NOMO-1 treated with dmso at 0.1 percent for 144 hours (cell line): ENCODE data around the gene ZNF778.
"Not testable (repeated sequence)": the region's sequence is repeated elsewhere in the genome, so short reads cannot be mapped to it uniquely, and the experiment has no call there.

ENCODE experiments used
- DNase-seq: peaks from one replicate; lab custom pipeline; 2025; ENCODE audit not compliant: unreplicated experiment; lab: John Stamatoyannopoulos, UW

ZNF778 gene

DNA sequence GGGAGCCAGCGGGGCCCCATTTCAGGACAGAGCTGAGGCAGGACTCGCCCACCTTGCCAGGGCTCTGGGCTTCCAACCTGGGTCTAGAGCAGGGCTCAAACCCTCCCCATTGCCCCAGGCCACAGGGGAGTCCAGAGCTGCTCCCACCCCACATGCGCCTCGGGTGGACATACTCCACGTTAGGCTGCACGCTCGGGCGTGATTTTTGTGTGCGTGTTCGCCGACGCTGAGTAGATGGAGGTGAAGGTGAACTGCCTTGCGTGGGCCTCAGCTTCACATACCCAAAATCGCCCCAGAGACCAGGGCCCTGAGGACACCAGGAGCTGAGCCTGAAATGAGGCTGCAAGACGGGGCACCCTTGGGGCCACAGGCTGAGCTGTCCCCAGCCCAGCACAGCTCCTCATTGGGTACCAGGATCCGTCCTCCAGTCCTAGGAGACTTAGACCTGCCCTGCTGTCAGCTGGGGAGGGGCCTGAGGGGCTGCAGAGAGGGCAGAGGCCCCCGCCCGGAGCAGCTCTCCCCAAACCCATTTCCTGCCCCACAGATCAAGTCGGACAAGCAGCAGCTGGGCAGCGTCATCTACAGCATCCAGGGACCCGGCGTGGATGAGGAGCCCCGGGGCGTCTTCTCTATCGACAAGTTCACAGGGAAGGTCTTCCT, 37.7 kb upstream of the ZNF778 start:
- no peak for DNase-seq

DNA sequence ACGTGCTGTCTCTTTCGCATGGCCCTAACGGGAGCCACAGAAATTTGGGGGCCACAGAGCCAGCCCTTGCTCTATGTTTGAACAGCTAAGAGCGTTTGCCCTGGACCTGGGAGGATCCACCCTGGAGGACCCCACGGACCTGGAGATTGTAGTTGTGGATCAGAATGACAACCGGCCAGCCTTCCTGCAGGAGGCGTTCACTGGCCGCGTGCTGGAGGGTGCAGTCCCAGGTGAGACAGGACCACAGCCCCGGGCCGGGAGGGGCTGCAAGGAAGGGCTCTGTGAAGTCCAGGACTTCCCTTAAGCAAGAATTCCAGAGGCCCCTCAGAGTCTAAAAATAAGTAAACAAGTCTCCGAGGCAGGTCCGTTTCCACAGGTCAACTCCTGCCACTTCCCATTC, 34.0 kb upstream of the ZNF778 start:
- no peak for DNase-seq

DNA sequence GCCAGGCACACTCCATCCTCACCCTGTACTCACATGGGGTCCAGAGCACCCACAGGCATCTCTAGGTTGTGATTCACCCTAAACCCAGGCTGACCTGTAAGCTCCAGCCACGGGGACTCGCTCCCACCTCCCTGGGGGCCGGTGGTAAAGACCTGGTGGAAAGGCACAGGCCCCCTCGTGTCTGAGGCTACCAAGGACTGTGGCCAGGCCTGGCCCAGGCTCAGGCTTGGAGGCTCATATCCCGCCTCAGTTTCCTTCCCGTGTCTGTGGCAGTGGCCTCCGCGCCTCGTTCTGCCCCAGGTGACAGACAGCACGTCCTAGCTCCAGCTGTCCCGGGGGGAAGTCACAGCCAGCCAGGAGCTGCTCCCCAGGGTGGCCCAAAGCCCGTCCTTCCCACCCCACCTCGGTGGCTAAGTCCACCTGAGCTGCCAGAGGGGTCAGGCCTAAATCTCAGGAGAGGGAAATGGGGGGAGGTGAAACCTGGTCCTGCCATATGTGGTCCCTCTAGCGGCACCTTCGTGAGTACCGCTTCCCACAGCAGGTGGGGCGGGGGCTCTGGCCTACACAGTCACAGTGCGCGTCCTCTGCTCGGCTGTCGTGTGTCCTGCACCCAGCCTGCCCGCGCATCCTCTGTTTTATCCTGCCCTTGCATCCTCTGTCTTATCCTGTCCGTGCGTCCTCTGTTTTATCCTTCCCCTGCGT, 33.4 kb upstream of the ZNF778 start:
- no peak for DNase-seq

DNA sequence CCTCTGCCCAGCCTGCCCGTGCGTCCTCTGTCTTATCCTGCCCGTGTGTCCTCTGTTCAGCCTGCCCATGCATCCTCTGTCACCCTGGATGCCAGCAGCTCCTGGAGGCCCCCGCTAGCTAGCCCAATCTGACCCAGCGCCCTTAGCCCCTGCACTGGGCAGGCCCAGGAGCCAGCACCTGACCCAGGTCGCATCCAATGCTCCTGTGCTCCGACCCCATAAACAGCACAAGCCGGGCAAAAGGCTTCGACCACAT, 32.9 kb upstream of the ZNF778 start:
- DNase-seq, result no peak

DNA sequence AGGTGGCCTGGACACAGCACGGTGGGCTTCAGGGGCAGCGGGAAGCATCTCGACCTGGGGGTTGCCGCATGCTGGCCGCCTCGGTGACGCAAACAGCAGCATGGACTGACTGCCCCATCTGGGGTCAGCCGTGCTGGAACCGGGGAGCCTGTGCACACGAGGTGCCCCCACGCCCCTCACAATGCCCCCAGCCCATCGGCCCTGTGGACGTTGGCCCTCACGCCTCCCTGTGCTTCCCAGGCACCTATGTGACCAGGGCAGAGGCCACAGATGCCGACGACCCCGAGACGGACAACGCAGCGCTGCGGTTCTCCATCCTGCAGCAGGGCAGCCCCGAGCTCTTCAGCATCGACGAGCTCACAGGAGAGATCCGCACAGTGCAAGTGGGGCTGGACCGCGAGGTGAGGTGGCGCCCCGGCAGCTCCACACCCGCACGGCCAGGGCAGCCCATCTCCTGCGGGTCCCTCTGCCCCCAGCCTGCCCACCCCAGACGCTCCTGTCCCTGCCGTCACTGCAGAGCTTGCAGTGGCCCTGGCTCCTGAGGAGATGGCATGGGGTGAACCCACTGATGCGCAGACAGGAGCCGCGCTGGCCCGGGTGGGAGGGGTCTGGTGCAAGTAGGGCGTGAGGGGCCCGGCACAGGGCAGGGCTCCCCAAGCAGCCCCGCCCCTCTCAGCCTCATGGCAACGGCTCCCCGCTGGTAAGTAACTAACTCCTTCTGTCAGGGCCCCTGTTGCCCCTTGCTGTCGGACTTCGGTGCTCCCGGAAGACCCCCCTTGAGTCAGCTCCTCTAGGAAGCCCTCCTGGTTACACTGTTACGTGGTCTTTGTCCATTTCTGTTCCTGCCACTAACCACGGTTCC, 32.3 kb upstream of the ZNF778 start:
- no peak for DNase-seq

DNA sequence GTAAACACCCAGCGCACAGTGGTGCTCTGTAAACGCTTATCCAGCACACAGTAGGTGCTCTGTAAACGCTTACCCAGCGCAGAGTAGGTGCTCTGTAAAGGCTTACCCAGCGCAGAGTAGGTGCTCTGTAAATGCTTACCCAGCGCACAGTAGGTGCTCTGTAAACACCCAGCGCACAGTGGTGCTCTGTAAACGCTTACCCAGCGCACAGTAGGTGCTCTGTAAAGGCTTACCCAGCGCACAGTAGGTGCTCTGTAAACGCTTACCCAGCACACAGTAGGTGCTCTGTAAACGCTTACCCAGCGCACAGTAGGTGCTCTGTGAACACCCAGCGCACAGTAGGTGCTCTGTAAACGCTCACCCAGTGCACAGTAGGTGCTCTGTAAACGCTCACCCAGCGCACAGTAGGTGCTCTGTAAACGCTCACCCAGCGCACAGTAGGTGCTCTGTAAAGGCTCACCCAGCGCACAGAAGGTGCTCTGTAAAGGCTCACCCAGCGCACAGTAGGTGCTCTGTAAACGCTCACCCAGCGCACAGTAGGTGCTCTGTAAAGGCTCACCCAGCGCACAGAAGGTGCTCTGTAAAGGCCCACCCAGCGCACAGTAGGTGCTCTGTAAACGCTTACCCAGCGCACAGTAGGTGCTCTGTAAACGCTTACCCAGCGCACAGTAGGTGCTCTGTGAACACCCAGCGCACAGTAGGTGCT, 31.5 kb upstream of the ZNF778 start:
- DNase-seq, result not testable (repeated sequence)

DNA sequence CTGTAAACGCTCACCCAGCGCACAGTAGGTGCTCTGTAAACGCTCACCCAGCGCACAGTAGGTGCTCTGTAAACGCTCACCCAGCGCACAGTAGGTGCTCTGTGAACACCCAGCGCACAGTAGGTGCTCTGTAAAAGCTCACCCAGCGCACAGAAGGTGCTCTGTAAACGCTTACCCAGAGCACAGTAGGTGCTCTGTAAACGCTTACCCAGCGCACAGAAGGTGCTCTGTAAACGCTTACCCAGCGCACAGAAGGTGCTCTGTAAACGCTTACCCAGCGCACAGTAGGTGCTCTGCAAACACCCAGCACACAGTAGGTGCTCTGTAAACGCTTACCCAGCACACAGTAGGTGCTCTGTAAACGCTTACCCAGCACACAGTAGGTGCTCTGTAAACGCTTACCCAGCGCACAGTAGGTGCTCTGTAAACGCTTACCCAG, 30.9 kb upstream of the ZNF778 start:
- DNase-seq, result not testable (repeated sequence)

DNA sequence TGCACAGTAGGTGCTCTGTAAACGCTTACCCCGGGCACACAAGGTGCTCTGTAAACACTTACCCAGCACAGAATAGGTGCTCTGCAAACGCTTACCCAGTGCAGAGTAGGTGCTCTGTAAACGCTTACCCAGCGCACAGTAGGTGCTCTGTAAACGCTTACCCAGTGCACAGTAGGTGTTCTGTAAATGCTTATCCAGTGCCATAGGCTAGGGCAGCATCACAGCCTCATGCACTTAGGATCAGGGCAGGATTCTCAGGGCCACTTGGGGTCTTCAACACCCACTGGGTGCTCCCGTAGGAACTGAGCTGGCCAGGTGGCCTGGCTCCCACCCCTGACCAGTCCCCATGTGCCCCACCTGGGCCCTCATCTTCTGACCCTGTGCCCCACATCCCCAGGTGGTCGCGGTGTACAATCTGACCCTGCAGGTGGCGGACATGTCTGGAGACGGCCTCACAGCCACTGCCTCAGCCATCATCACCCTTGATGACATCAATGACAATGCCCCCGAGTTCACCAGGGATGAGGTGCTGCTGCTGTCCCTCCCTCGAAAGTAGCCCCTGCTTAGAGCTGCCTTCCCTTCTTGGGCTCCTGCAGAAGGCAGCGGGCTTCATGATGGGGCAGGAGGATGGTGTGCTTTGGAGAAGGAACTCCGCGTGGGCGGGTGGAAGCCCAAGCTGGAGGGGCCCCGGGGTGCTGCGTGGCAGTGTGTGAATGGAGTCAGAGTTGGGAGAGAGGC, 30.3 kb upstream of the ZNF778 start:
- no peak for DNase-seq

DNA sequence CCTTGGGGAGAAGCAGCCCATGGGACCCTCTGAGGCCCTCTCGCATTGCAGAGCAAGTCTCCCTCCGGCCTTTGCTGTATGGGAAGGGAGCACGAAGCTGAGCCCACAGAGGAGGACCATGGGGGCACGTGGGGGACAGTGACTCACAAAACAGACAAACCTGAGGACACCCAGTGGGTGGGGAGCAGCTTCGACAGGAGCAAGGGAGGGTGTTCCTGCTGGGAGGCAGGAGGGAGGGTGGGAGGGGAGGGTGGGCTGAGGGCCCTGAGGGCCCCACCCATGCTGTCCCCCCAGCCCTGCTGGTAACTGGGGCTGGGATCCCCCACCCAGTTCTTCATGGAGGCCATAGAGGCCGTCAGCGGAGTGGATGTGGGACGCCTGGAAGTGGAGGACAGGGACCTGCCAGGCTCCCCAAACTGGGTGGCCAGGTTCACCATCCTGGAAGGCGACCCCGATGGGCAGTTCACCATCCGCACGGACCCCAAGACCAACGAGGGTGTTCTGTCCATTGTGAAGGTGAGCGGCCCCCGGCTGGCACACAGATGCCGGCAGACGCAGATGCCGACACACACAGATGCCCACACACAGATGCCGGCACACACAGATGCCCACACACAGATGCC, 29.6 kb upstream of the ZNF778 start:
- no peak for DNase-seq

DNA sequence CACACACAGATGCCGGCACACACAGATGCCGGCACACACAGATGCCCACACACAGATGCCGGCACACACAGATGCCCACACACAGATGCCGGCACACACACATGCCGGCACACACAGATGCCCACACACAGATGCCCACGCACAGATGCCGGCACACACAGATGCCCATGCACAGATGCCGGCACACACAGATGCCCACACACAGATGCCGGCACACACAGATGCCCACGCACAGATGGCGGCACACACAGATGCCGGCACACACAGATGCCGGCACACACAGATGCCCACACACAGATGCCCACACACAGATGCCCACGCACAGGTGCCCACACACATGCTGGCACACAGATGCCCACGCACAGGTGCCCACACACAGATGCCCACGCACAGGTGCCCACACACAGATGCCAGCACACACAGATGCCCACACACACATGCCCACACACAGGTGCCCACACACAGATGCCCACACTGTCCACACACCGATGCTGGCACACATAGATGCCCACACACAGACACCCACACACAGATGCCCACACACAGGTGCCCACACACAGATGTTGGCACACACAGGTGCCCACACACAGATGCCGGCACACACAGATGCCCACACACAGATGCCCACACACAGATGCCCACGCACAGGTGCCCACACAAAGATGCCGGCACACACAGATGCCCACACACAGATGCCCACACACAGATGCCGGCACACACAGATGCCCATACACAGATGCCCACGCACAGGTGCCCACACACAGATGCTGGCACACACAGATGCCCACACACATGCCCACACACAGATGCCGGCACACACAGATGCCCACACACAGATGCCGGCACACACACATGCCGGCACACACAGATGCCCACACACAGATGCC, 28.8 kb upstream of the ZNF778 start:
- not testable (repeated sequence) for DNase-seq

DNA sequence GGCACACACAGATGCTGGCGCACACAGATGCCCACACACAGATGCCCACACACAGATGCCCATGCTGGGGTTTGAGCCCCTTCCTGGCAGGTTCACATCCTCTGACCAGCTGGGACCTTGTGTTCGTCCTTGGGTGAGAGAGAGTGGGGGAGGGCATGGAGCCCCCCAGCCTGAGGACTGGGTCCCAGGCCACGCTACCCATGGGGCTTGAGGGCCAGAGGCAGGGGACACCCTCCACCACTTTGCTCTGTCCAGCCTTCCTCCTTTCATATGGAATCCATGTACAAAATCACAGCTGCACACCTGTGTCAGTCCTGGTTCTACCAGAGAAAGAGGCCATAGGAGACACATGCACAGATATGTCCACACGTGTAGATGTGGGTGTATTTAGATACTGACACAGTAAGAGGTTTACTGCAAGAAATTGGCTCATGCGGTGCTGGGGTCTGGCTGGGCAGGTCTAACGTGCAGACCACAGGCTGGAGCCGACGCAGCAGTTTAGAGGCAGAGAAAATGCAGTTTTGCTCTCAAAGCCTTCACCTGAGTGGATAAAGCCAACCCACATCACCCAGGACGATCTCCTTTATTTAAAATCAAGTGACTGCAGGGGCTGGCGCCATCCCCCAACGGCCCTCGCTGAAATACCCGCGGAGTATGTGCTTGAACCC, 28.0 kb upstream of the ZNF778 start:
- no peak for DNase-seq

DNA sequence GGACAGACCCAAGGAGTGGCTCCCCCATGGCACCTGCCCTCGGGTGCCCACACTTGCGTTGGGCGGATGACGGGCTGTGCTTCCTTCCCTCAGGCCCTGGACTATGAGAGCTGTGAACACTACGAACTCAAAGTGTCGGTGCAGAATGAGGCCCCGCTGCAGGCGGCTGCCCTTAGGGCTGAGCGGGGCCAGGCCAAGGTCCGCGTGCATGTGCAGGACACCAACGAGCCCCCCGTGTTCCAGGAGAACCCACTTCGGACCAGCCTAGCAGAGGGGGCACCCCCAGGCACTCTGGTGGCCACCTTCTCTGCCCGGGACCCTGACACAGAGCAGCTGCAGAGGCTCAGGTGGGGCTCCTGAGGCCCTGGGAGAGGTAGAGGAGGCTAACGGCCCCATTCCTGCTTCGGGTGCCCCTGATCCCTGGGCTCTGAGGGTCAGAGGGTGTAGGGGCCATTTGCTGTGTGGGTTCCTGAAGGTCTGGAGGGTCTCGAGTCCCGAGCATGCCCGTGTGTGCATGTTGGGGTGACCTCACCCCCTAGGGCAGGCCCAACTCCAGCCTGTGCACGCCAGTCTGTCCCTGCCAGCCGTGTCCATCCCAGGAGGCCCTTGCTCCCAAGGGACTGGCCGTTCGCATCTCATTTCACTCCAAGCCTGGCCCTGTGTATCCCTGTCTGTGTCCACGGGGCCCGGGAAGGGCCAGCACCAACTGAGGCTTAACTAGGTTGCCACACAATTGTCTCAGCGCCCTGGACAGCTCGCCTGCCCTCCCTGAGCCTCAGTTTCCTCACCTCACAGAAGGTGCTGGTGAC, 27.1 kb upstream of the ZNF778 start:
- DNase-seq, result no peak

DNA sequence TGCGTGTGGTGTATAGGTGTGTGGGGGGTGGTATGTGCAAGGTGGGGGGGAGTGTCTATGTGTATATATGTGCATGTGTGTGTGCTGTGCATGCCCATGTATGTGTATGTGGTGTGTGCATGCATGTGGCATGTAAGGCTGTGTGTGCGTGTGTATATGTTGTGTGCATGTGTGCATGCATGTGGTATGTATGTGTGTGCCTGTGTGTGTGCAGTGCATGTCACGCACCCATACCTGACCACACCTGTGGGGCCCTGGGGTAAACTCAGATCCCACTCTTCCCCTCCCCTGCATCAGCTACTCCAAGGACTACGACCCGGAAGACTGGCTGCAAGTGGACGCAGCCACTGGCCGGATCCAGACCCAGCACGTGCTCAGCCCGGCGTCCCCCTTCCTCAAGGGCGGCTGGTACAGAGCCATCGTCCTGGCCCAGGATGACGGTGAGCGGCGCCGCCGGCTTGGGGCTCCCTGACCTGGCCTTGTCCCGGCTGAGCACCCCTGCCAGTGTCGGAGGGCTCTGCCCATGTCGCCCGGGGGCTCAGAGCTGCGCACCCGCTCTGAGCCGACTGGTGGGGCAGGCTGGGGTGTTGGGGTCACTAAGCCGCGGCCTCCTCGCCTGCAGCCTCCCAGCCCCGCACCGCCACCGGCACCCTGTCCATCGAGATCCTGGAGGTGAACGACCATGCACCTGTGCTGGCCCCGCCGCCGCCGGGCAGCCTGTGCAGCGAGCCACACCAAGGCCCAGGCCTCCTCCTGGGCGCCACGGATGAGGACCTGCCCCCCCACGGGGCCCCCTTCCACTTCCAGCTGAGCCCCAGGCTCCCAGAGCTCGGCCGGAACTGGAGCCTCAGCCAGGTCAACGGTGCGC, 26.2 kb upstream of the ZNF778 start:
- DNase-seq, result no peak

DNA sequence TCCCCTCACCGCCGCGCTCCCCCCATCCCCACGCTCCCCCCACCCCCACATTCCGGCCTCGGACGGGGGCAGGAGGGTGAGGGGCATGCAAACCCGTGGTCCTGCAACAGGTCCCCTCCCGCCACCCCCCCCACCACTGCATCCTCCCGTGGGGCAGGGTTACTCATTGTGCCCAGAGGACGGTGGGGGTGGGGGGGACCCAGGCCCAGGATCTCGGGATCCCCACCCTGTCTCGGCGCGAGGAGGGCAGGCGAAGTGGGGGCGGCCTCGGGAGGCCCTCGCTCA, 25.7 kb upstream of the ZNF778 start:
- DNase-seq, result no peak

DNA sequence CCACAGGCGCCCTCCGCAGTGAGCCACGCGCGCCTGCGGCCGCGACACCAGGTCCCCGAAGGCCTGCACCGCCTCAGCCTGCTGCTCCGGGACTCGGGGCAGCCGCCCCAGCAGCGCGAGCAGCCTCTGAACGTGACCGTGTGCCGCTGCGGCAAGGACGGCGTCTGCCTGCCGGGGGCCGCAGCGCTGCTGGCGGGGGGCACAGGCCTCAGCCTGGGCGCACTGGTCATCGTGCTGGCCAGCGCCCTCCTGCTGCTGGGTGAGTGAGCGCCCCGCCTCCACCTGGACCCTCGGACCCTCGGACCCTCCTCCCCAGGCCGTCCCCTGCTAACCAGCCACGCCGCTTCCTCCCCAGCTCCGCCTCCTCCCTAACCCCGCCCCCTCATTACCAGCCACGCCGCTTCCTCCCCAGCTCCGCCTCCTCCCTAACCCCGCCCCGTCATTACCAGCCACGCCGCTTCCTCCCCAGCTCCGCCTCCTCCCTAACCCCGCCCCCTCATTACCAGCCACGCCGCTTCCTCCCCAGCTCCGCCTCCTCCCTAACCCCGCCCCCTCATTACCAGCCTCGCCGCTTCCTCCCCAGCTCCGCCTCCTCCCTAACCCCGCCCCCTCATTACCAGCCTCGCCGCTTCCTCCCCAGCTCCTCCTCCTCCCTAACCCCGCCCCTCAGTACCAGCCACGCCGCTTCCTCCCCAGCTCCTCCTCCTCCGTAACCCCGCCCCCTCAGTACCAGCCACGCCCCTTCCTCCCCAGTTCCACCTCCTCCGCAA, 25.1 kb upstream of the ZNF778 start:
- peak; percentile 61 for DNase-seq

DNA sequence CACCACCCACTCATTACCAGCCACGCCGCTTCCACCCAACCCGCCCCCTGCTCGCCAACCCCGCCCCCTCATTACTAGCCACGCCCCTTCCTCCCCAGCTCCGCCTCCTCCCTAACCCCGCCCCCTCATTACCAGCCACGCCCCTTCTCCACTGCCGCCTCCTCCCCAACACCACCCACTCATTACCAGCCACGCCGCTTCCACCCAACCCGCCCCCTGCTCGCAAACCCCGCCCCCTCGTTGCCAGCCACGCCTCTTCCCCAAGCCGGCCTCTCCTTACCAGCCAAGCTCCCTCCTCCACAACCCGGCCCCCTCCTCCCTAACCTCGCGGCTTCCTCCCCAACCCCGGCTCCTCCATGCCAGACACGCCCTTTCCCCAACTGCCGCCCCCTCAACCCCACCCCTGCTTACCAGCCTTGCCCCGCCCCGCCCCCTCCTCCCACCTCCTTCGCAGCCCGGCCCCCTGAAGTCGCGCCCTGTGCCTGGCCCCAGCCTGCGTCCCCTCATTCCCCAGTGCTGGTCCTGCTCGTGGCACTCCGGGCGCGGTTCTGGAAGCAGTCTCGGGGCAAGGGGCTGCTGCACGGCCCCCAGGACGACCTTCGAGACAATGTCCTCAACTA, 24.4 kb upstream of the ZNF778 start:
- peak; percentile 44 for DNase-seq
